HCT116 (cell line): Measurements from ENCODE around the gene MCAM. TPM values are rescaled to one million over a fixed set of nuclear protein-coding genes. Genes with fewer than 3 reads are reported as not detected.

ENCODE experiments used
- ATAC-seq: fragments of 200-7000 bp; cut with Tn5 transposase; 2 replicates; pipeline ENCODE4 v1.9.1; 2020; ENCODE audit warnings: mild to moderate bottlenecking, moderate library complexity
- BruUV-seq: library from RNA; stranded (reverse); fragments of 400-500 nt; replicated peaks from 2 replicates; lab custom pipeline; 2021; lab: Mats Ljungman, UMichigan
- CTCF ChIA-PET: fragments of 300-600 bp; sonication (Branson Sonifier 250); formaldehyde crosslinking; loops from one replicate; lab custom pipeline; 2021; ENCODE audit warnings: antibody characterized with exemption; lab: Charles Lee
- POLR2A ChIA-PET: fragments of 300-600, 350-600 bp; sonication (Branson Sonifier 250); formaldehyde crosslinking; loops from one replicate; lab custom pipeline; 2021; ENCODE audit warnings: antibody characterized with exemption; lab: Charles Lee
- RAD21 ChIA-PET, 2 experiments: fragments of 300-600 bp; sonication (Branson Sonifier 250); formaldehyde crosslinking; loops; one replicate each; lab custom pipeline; 2023; ENCODE audit warnings: low total read pairs in 2 of 2; ENCODE audit not compliant: uncharacterized antibody in 2 of 2, unreplicated experiment in 2 of 2, low non-redundant PET in 1 of 2; lab: Charles Lee
- DNase-seq: peaks from one replicate; pipeline ENCODE4 v3.0.0-alpha.2; 2010; ENCODE audit warnings: low read depth, low spot score
- H2AFZ ChIP-seq: fragments of 200-600 bp; shearing (Covaris generic), sonication (generic); 2 replicates; pipeline ENCODE4 v1.6.1; 2017; ENCODE audit warnings: low read depth, mixed run types, mixed read lengths, antibody characterized with exemption, low read length; ENCODE audit not compliant: poor library complexity, severe bottlenecking
- H3K27ac ChIP-seq: 2 replicates; pipeline ENCODE4 v1.5.1; 2012; ENCODE audit warnings: low read depth, low read length
- H3K27me3 ChIP-seq: fragments of 200-600 bp; sonication (generic); 2 replicates; pipeline ENCODE4 v1.6.1; 2016; ENCODE audit warnings: mixed run types, low read length, mixed read lengths; ENCODE audit not compliant: insufficient read depth
- H3K36me3 ChIP-seq, 2 experiments: fragments of 200-500 bp in 1 of 2; fragments of 200-600 bp in 1 of 2; sonication (Bioruptor generic) in 1 of 2; sonication (generic) in 1 of 2; 2 replicates each; pipeline versions ENCODE4 v1.5.1 to v1.6.1; 2014 to 2016; ENCODE audit warnings: low read length in 2 of 2, inconsistent platforms in 1 of 2, mixed read lengths in 1 of 2, mixed run types in 1 of 2; ENCODE audit not compliant: insufficient read depth in 2 of 2, control insufficient read depth in 1 of 2
- H3K4me1 ChIP-seq, 2 experiments: fragments of 200-600 bp in 1 of 2; sonication (generic) in 1 of 2; 2 replicates each; pipeline versions ENCODE4 v1.5.1 to v1.6.1; 2012 to 2017; ENCODE audit warnings: low read length in 2 of 2, inconsistent platforms in 1 of 2, mild to moderate bottlenecking in 1 of 2, mixed read lengths in 1 of 2, mixed run types in 1 of 2, moderate library complexity in 1 of 2; ENCODE audit not compliant: insufficient read depth in 2 of 2, control insufficient read depth in 1 of 2
- H3K4me2 ChIP-seq: fragments of 200-600 bp; sonication (generic); 2 replicates; pipeline ENCODE4 v1.6.1; 2017; ENCODE audit warnings: mixed run types, low read length, mixed read lengths
- H3K4me3 ChIP-seq, 2 experiments: fragments of 200-600 bp in 1 of 2; sonication (generic) in 1 of 2; replicated peaks in 1 of 2; 2 replicates each; pipeline ENCODE4 v1.5.1; 2011 to 2016; ENCODE audit warnings: low read length in 2 of 2, control low read depth in 1 of 2, low read depth in 1 of 2, mild to moderate bottlenecking in 1 of 2, mixed read lengths in 1 of 2, mixed run types in 1 of 2
- H3K79me2 ChIP-seq: fragments of 200-600 bp; sonication (generic); 2 replicates; pipeline ENCODE4 v1.6.1; 2017; ENCODE audit warnings: mild to moderate bottlenecking, mixed run types, low read length, moderate library complexity, mixed read lengths; ENCODE audit not compliant: insufficient read depth
- H3K9ac ChIP-seq: fragments of 200-600 bp; sonication (generic); 2 replicates; pipeline ENCODE4 v1.6.1; 2016; ENCODE audit warnings: low read length, mixed read lengths
- H3K9me2 ChIP-seq: fragments of 200-600 bp; sonication (generic), shearing (Covaris generic); 2 replicates; pipeline ENCODE4 v1.6.1; 2017; ENCODE audit warnings: mixed run types, mild to moderate bottlenecking, moderate library complexity; ENCODE audit not compliant: insufficient read depth
- H3K9me3 ChIP-seq, 2 experiments: fragments of 200-500 bp in 1 of 2; fragments of 200-600 bp in 1 of 2; sonication (Bioruptor generic) in 1 of 2; sonication (generic) in 1 of 2; 2 replicates each; pipeline ENCODE4 v1.6.1; 2014 to 2017; ENCODE audit warnings: low read length in 2 of 2, mixed read lengths in 2 of 2, inconsistent platforms in 1 of 2, low read depth in 1 of 2, mild to moderate bottlenecking in 1 of 2, mixed run types in 1 of 2, moderate library complexity in 1 of 2; ENCODE audit not compliant: control insufficient read depth in 1 of 2, insufficient read depth in 1 of 2
- H4K20me1 ChIP-seq: fragments of 200-600 bp; sonication (generic), shearing (Covaris generic); 2 replicates; pipeline ENCODE4 v1.6.1; 2017; ENCODE audit warnings: mixed run types, mild to moderate bottlenecking, moderate library complexity; ENCODE audit not compliant: insufficient read depth
- CBX3 ChIP-seq: IDR thresholded peaks from 2 replicates; pipeline ENCODE4 v1.6.1; 2012; ENCODE audit warnings: low read depth
- CEBPB ChIP-seq: IDR thresholded peaks from 2 replicates; pipeline ENCODE4 v1.6.1; 2012; ENCODE audit warnings: low read depth
- ELF1 ChIP-seq: IDR thresholded peaks from 2 replicates; pipeline ENCODE4 v1.6.1; 2012; ENCODE audit warnings: low read depth, borderline replicate concordance
- EZH2 ChIP-seq: fragments of 200-600 bp; sonication (generic); IDR thresholded peaks from 2 replicates; pipeline ENCODE4 v1.6.1; 2017; ENCODE audit warnings: antibody characterized with exemption, mixed run types
- EZH2phosphoT487 ChIP-seq: fragments of 200-600 bp; IDR thresholded peaks from 2 replicates; pipeline ENCODE4 v1.6.1; 2018; ENCODE audit warnings: antibody characterized with exemption, borderline replicate concordance
- JUND ChIP-seq: IDR thresholded peaks from 2 replicates; pipeline ENCODE4 v1.6.1; 2012
- POLR2A ChIP-seq: IDR thresholded peaks from 2 replicates; pipeline ENCODE4 v1.7.0; 2011; ENCODE audit warnings: borderline replicate concordance; ENCODE audit not compliant: insufficient read depth, insufficient read length; ENCODE audit errors: extremely low read depth
- POLR2AphosphoS5 ChIP-seq: IDR thresholded peaks from 2 replicates; pipeline ENCODE4 v1.6.1; 2011; ENCODE audit warnings: mild to moderate bottlenecking, low read depth, low read length, moderate library complexity
- SIN3A ChIP-seq: IDR thresholded peaks from 2 replicates; pipeline ENCODE4 v1.6.1; 2012; ENCODE audit warnings: low read depth
- SP1 ChIP-seq: IDR thresholded peaks from 2 replicates; pipeline ENCODE4 v1.6.1; 2012; ENCODE audit warnings: low read depth
- SRF ChIP-seq: IDR thresholded peaks from 2 replicates; pipeline ENCODE4 v1.6.1; 2012; ENCODE audit warnings: low read depth
- TCF7L2 ChIP-seq: IDR thresholded peaks from 2 replicates; pipeline ENCODE4 v1.7.0; 2011; ENCODE audit warnings: borderline replicate concordance, inconsistent platforms; ENCODE audit not compliant: insufficient read depth, insufficient read length; ENCODE audit errors: extremely low read depth
- YY1 ChIP-seq: IDR thresholded peaks from 2 replicates; pipeline ENCODE4 v1.6.1; 2011; ENCODE audit warnings: low read length, low read depth, moderate library complexity, mild to moderate bottlenecking; ENCODE audit not compliant: insufficient replicate concordance; ENCODE audit errors: extremely low read depth
- intact Hi-C: fragments of 100-400 bp; cut with micrococcal nuclease; formaldehyde crosslinking; loops from 2 replicates; pipeline ENCODE4 v1.10.0; 2022
- total RNA-seq: library from RNA; stranded (reverse); gene quantifications from one replicate; pipeline ENCODE4 v1.2.1, GENCODE V29; 2021; ENCODE audit not compliant: unreplicated experiment
- TF ChIP-seq, protein P1 (sequence below): IDR thresholded peaks from 2 replicates; pipeline ENCODE4 v1.6.1; 2012; ENCODE audit warnings: low read depth
- TF ChIP-seq, protein P2 (sequence below), 3 experiments: fragments of 200-600 bp in 1 of 3; sonication (generic) in 1 of 3; IDR thresholded peaks in 2 of 3; conservative IDR thresholded peaks in 1 of 3; 2 replicates each; pipeline ENCODE4 v1.5.1; 2012 to 2017; ENCODE audit warnings: low read depth in 2 of 3, low read length in 2 of 3, antibody characterized with exemption in 1 of 3, borderline replicate concordance in 1 of 3, control low read depth in 1 of 3, mild to moderate bottlenecking in 1 of 3, mixed read lengths in 1 of 3, mixed run types in 1 of 3, moderate library complexity in 1 of 3; ENCODE audit not compliant: insufficient read depth in 1 of 3
- TF ChIP-seq, protein P3 (sequence below): IDR thresholded peaks from 2 replicates; pipeline ENCODE4 v1.6.1; 2011; ENCODE audit warnings: mild to moderate bottlenecking, low read length, moderate library complexity; ENCODE audit not compliant: insufficient replicate concordance; ENCODE audit errors: extremely low read depth
- TF ChIP-seq, protein P4 (sequence below): IDR thresholded peaks from 2 replicates; pipeline ENCODE4 v1.6.1; 2012
- TF ChIP-seq, protein P5 (sequence below): IDR thresholded peaks from 2 replicates; pipeline ENCODE4 v1.6.1; 2012

MCAM gene
- total RNA-seq, 1 experiment from 2014 or later, result 17.4 TPM

DNA sequence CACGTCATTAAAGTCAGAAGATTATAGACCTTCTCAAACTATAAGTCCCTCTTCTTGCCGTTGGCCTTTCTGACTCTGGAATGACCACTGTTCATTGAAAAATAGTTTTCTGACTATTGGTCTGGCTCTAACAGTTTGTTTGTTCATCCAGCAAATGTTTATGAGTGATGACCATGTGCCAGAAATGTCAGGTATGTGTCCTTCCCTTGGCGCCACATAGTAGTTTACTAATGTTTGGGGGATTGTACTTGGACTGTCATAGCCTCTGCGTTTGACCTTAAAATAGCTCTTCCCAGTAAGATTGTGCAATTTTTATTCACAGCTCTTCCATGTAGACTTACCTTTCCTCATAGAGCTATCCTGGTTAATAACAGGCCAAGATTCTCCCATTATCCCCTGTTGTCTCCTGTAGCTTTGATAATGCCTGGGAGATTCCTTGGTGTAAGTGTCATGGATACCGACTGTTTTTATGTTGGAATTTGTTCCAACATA, 13.7 kb downstream of the MCAM start:
- no TSS peak for BruUV-seq
- no peak for ATAC-seq
- no peak for DNase-seq
- H3K79me2 ChIP-seq, result no peaks in the 10 kb centered on the region
- ChIA-PET RAD21 (no interaction called here), CTCF (interaction anchor here (0.8 kb wide), 1 partner anchor 35 kb away, joined by 3 read pairs; no protein-coding TSS in a partner anchor), POLR2A (no interaction called here)
- no peak overlapping the region for H3K27ac ChIP-seq
- no peak overlapping the region for H3K4me2 ChIP-seq
- H3K9me3 ChIP-seq, result no peaks in the 10 kb centered on the region
- no peak overlapping the region for H2AFZ ChIP-seq
- intact Hi-C loops, result no loop called here
- H3K36me3 ChIP-seq, result peaks cover 24 to 25% of the 10 kb centered on the region in 2 experiments
- H3K9ac ChIP-seq, result no peak overlapping the region
- no peaks in the 10 kb centered on the region for H3K4me1 ChIP-seq
- H4K20me1 ChIP-seq, result no peaks in the 10 kb centered on the region
- no peak overlapping the region for H3K4me3 ChIP-seq
- H3K9me2 ChIP-seq, result no peaks in the 10 kb centered on the region
- H3K27me3 ChIP-seq, result no peaks in the 10 kb centered on the region
- TF ChIP-seq CBX3 (no peak), SIN3A (no peak), POLR2A (no peak), CEBPB (no peak), SP1 (no peak), SRF (no peak), JUND (no peak), EZH2 (no peak), POLR2AphosphoS5 (no peak), YY1 (no peak), ELF1 (no peak), TCF7L2 (no peak), EZH2phosphoT487 (no peak)
- TF ChIP-seq, protein P1, sequence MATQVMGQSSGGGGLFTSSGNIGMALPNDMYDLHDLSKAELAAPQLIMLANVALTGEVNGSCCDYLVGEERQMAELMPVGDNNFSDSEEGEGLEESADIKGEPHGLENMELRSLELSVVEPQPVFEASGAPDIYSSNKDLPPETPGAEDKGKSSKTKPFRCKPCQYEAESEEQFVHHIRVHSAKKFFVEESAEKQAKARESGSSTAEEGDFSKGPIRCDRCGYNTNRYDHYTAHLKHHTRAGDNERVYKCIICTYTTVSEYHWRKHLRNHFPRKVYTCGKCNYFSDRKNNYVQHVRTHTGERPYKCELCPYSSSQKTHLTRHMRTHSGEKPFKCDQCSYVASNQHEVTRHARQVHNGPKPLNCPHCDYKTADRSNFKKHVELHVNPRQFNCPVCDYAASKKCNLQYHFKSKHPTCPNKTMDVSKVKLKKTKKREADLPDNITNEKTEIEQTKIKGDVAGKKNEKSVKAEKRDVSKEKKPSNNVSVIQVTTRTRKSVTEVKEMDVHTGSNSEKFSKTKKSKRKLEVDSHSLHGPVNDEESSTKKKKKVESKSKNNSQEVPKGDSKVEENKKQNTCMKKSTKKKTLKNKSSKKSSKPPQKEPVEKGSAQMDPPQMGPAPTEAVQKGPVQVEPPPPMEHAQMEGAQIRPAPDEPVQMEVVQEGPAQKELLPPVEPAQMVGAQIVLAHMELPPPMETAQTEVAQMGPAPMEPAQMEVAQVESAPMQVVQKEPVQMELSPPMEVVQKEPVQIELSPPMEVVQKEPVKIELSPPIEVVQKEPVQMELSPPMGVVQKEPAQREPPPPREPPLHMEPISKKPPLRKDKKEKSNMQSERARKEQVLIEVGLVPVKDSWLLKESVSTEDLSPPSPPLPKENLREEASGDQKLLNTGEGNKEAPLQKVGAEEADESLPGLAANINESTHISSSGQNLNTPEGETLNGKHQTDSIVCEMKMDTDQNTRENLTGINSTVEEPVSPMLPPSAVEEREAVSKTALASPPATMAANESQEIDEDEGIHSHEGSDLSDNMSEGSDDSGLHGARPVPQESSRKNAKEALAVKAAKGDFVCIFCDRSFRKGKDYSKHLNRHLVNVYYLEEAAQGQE, result no peak
- TF ChIP-seq, protein P2, sequence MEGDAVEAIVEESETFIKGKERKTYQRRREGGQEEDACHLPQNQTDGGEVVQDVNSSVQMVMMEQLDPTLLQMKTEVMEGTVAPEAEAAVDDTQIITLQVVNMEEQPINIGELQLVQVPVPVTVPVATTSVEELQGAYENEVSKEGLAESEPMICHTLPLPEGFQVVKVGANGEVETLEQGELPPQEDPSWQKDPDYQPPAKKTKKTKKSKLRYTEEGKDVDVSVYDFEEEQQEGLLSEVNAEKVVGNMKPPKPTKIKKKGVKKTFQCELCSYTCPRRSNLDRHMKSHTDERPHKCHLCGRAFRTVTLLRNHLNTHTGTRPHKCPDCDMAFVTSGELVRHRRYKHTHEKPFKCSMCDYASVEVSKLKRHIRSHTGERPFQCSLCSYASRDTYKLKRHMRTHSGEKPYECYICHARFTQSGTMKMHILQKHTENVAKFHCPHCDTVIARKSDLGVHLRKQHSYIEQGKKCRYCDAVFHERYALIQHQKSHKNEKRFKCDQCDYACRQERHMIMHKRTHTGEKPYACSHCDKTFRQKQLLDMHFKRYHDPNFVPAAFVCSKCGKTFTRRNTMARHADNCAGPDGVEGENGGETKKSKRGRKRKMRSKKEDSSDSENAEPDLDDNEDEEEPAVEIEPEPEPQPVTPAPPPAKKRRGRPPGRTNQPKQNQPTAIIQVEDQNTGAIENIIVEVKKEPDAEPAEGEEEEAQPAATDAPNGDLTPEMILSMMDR (IDR thresholded peaks at IDR 0.05 in 2 of 3, conservative IDR thresholded peaks at IDR 0.05 in 1 of 3; ENCODE audit: borderline replicate concordance in 1 of 3, insufficient read depth in 1 of 3, low read depth in 2 of 3, low read length in 2 of 3), result no peak
- TF ChIP-seq, protein P3, sequence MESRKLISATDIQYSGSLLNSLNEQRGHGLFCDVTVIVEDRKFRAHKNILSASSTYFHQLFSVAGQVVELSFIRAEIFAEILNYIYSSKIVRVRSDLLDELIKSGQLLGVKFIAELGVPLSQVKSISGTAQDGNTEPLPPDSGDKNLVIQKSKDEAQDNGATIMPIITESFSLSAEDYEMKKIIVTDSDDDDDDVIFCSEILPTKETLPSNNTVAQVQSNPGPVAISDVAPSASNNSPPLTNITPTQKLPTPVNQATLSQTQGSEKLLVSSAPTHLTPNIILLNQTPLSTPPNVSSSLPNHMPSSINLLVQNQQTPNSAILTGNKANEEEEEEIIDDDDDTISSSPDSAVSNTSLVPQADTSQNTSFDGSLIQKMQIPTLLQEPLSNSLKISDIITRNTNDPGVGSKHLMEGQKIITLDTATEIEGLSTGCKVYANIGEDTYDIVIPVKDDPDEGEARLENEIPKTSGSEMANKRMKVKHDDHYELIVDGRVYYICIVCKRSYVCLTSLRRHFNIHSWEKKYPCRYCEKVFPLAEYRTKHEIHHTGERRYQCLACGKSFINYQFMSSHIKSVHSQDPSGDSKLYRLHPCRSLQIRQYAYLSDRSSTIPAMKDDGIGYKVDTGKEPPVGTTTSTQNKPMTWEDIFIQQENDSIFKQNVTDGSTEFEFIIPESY, result no peak
- TF ChIP-seq, protein P4, sequence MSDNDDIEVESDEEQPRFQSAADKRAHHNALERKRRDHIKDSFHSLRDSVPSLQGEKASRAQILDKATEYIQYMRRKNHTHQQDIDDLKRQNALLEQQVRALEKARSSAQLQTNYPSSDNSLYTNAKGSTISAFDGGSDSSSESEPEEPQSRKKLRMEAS, result no peak
- TF ChIP-seq, protein P5, sequence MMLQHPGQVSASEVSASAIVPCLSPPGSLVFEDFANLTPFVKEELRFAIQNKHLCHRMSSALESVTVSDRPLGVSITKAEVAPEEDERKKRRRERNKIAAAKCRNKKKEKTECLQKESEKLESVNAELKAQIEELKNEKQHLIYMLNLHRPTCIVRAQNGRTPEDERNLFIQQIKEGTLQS, result no peak
